Keratinocyte (primary cell): ENCODE data around the gene NR2C1.

Source experiments
- EZH2 ChIP-seq: IDR thresholded peaks from one replicate; pipeline ENCODE4 v1.6.1; 2012; ENCODE audit warnings: inconsistent platforms, mild to moderate bottlenecking, low read length, moderate library complexity
- TF ChIP-seq, protein P1 (sequence below), 3 experiments: IDR thresholded peaks in 1 of 3; conservative IDR thresholded peaks in 1 of 3; optimal IDR thresholded peaks in 1 of 3; 2 replicates in 2 of 3; 3 replicates in 1 of 3; pipeline versions ENCODE3 to v1.5.1; 2011; ENCODE audit warnings: low read length in 3 of 3, mild to moderate bottlenecking in 3 of 3, moderate library complexity in 2 of 3, control low read depth in 1 of 3, inconsistent platforms in 1 of 3; ENCODE audit not compliant: insufficient read depth in 2 of 3; ENCODE audit errors: extremely low read depth in 1 of 3

DNA sequence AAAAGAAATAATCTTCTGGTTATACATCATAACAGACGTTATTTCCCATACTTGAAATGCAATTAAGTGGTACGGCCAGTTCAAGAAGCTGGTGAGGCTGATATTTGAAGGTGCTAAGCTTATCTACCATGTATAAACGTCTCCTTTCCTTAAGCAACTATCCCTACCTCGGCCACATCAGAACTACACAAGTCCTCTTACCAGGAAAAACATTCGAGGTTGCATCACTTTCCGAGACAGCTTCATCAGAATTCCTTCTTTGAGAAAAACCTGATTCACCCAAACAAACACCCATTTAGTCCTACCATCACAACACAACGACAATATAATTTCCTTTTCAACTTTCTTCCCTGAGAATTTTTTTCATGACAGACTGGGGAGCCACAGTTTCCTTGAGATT lies 33.9 kb upstream of the NR2C1 start:
- TF ChIP-seq, protein P1, sequence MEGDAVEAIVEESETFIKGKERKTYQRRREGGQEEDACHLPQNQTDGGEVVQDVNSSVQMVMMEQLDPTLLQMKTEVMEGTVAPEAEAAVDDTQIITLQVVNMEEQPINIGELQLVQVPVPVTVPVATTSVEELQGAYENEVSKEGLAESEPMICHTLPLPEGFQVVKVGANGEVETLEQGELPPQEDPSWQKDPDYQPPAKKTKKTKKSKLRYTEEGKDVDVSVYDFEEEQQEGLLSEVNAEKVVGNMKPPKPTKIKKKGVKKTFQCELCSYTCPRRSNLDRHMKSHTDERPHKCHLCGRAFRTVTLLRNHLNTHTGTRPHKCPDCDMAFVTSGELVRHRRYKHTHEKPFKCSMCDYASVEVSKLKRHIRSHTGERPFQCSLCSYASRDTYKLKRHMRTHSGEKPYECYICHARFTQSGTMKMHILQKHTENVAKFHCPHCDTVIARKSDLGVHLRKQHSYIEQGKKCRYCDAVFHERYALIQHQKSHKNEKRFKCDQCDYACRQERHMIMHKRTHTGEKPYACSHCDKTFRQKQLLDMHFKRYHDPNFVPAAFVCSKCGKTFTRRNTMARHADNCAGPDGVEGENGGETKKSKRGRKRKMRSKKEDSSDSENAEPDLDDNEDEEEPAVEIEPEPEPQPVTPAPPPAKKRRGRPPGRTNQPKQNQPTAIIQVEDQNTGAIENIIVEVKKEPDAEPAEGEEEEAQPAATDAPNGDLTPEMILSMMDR (optimal IDR thresholded peaks at IDR 0.05 in 1 of 3, IDR thresholded peaks at IDR 0.05 in 1 of 3, conservative IDR thresholded peaks at IDR 0.05 in 1 of 3; ENCODE audit: extremely low read depth in 1 of 3, insufficient read depth in 2 of 3, low read length in 3 of 3) = no peak
- no peak for TF ChIP-seq EZH2
